ENCODE results near the gene LIME1.

DNA sequence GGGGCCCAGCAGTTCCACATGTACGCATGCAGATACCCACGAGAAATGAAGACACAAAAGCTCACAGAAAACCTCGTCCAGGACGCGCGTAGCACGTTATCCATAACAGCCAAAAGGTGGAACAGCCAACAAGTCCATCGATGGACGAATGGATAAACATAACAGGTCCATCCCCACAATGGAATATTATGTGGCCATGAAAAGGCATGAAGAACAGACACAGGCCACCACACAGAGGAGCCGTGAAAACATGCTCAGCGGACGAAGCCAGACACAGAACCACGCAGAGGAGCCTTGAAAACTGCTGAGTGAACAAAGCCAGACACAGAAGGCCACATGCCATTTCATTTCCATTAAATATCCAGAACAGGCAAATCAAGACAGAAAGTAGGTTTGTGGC is 41.1 kb downstream of the LIME1 start:
- no peak for TF ChIP-seq POLR2A (IDR thresholded peaks at IDR 0.05)
- TF ChIP-seq, protein P1, sequence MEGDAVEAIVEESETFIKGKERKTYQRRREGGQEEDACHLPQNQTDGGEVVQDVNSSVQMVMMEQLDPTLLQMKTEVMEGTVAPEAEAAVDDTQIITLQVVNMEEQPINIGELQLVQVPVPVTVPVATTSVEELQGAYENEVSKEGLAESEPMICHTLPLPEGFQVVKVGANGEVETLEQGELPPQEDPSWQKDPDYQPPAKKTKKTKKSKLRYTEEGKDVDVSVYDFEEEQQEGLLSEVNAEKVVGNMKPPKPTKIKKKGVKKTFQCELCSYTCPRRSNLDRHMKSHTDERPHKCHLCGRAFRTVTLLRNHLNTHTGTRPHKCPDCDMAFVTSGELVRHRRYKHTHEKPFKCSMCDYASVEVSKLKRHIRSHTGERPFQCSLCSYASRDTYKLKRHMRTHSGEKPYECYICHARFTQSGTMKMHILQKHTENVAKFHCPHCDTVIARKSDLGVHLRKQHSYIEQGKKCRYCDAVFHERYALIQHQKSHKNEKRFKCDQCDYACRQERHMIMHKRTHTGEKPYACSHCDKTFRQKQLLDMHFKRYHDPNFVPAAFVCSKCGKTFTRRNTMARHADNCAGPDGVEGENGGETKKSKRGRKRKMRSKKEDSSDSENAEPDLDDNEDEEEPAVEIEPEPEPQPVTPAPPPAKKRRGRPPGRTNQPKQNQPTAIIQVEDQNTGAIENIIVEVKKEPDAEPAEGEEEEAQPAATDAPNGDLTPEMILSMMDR (IDR thresholded peaks at IDR 0.05) = no peak
